Osteocyte (in vitro differentiated cells): ENCODE results near the gene MAP4K4. TPM values are rescaled to one million over a fixed set of nuclear protein-coding genes. Genes with fewer than 3 reads are reported as not detected.
"Not testable (repeated sequence)": the region's sequence is repeated elsewhere in the genome, so short reads cannot be mapped to it uniquely, and the experiment has no call there.

Source experiments
- DNase-seq: peaks from one replicate; pipeline ENCODE4 v3.0.0; 2021; ENCODE audit warnings: mixed read lengths; ENCODE audit not compliant: unreplicated experiment; ENCODE audit errors: extremely low spot score
- H3K27ac Mint-ChIP-seq: one replicate; pipeline ENCODE4 v1.8.0; 2021; ENCODE audit warnings: mild to moderate bottlenecking, mixed read lengths; ENCODE audit not compliant: unreplicated experiment
- H3K27me3 Mint-ChIP-seq: one replicate; pipeline ENCODE4 v1.8.0; 2021; ENCODE audit warnings: mixed read lengths; ENCODE audit not compliant: unreplicated experiment
- H3K36me3 Mint-ChIP-seq: one replicate; pipeline ENCODE4 v1.8.0; 2021; ENCODE audit warnings: mixed read lengths; ENCODE audit not compliant: unreplicated experiment
- H3K4me1 Mint-ChIP-seq: one replicate; pipeline ENCODE4 v1.8.0; 2021; ENCODE audit warnings: mixed read lengths; ENCODE audit not compliant: unreplicated experiment
- H3K4me3 Mint-ChIP-seq: one replicate; pipeline ENCODE4 v1.8.0; 2021; ENCODE audit warnings: mild to moderate bottlenecking, moderate library complexity, mixed read lengths; ENCODE audit not compliant: unreplicated experiment
- H3K9me3 Mint-ChIP-seq: one replicate; pipeline ENCODE4 v1.8.0; 2021; ENCODE audit warnings: mixed read lengths; ENCODE audit not compliant: unreplicated experiment
- total RNA-seq: library from RNA; stranded (reverse); gene quantifications from 2 replicates; pipeline ENCODE4 v1.2.1, GENCODE V29; 2021
- TF ChIP-seq, protein P1 (sequence below): fragments of 200-600 bp; sonication (generic); IDR thresholded peaks from 2 replicates; pipeline ENCODE4 v1.5.0; 2021; ENCODE audit warnings: antibody characterized with exemption, mild to moderate bottlenecking, moderate library complexity

The MAP4K4 gene
- total RNA-seq, 1 donor from 2014 or later = 126 TPM

GRCh38 chr2:101773137-101773536 is 75.6 kb downstream of the MAP4K4 start:
- Mint-ChIP-seq H3K27me3 (no peaks in the 10 kb centered on the region), H3K27ac (no peak overlapping the region), H3K9me3 (peaks cover 3% of the 10 kb centered on the region), H3K4me1 (peaks cover 47% of the 10 kb centered on the region), H3K4me3 (no peak overlapping the region), H3K36me3 (no peaks in the 10 kb centered on the region)
- TF ChIP-seq, protein P1, sequence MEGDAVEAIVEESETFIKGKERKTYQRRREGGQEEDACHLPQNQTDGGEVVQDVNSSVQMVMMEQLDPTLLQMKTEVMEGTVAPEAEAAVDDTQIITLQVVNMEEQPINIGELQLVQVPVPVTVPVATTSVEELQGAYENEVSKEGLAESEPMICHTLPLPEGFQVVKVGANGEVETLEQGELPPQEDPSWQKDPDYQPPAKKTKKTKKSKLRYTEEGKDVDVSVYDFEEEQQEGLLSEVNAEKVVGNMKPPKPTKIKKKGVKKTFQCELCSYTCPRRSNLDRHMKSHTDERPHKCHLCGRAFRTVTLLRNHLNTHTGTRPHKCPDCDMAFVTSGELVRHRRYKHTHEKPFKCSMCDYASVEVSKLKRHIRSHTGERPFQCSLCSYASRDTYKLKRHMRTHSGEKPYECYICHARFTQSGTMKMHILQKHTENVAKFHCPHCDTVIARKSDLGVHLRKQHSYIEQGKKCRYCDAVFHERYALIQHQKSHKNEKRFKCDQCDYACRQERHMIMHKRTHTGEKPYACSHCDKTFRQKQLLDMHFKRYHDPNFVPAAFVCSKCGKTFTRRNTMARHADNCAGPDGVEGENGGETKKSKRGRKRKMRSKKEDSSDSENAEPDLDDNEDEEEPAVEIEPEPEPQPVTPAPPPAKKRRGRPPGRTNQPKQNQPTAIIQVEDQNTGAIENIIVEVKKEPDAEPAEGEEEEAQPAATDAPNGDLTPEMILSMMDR = no peak
- DNase-seq = no peak

DNA sequence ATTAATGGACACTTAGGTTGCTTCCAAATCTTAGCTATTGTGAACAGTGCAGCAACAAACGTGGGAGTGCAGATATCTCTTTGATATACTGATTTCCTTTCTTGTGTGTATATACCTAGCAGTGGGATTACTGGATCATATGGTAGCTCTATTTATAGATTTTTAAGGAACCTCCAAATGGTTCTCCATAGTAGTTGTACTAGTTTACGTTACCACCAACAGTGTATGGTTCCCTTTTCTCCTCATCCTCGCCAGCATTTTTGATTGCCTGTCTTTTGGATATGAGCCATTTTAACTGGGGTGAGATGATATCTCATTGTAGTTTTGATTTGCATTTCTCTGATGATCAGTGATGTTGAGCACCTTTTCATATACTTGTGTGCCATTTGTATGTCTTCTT is 76.5 kb downstream of the MAP4K4 start:
- H3K4me3 Mint-ChIP-seq, H3K27me3 Mint-ChIP-seq, H3K36me3 Mint-ChIP-seq, H3K27ac Mint-ChIP-seq, DNase-seq, H3K9me3 Mint-ChIP-seq: not testable (repeated sequence)
- H3K4me1 Mint-ChIP-seq = peaks cover 39% of the 10 kb centered on the region

GRCh38 chr2:101775092-101775491 is 77.6 kb downstream of the MAP4K4 start:
- Mint-ChIP-seq H3K27me3 (no peaks in the 10 kb centered on the region), H3K27ac (no peak overlapping the region), H3K4me3 (no peak overlapping the region), H3K36me3 (no peaks in the 10 kb centered on the region), H3K4me1 (peaks cover 39% of the 10 kb centered on the region), H3K9me3 (peaks cover 3% of the 10 kb centered on the region)
- TF ChIP-seq, protein P1 = no peak
- no peak for DNase-seq

GRCh38 chr2:101775636-101776035 is 78.1 kb downstream of the MAP4K4 start:
- H3K4me1 Mint-ChIP-seq = peaks cover 38% of the 10 kb centered on the region
- TF ChIP-seq, protein P1 = no peak
- no peaks in the 10 kb centered on the region for H3K27me3 Mint-ChIP-seq
- H3K27ac Mint-ChIP-seq = no peak overlapping the region
- no peak for DNase-seq
- H3K36me3 Mint-ChIP-seq = no peaks in the 10 kb centered on the region
- peaks cover 3% of the 10 kb centered on the region for H3K9me3 Mint-ChIP-seq
- H3K4me3 Mint-ChIP-seq = no peak overlapping the region

DNA sequence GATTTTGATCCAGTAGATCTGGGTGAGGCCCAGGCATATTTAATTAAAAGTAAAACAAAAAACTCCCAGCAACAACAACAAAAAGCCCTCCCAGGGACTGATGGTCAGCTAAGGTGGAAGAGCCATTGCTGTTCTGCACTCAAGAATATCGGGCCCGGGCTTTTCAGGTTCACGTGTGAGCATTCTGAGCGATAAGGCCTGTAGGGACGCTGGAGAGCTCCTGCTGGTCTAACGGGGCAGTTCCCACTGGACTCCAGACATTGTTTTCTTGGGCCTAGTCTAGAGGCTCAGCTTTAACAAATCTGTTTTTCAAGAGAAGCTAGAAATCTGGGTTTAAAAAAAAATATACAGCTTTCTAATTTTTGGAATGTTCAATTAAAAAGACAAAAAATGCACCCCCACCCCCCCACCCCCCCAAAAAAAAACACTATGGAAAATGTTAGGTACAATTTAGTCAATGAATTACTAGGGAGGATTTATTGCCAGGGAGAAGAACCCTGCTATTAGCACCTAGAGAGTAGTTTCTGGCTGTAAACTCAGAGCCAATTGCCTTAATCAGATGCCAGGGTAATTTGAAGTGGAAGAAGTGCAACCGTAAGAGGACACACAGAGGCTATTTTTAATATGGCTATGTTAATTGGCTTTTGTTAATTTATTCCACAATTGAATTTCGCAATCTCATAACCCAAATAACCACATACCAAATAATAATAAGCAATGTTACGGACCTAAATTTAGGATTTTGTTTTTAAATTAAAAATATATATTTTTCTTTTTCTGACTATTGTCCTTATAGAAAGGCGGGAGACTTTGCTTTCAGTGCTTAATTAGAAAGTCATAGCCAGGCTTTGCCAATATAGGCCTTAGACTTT is 78.9 kb downstream of the MAP4K4 start:
- Mint-ChIP-seq H3K27ac (no peak overlapping the region), H3K4me3 (no peak overlapping the region)

More for the DNA sequence above, 78.9 kb downstream of the MAP4K4 start:
- no peaks in the 10 kb centered on the region for H3K27me3 Mint-ChIP-seq
- peaks cover 38% of the 10 kb centered on the region for H3K4me1 Mint-ChIP-seq
- no peak for DNase-seq
- peaks cover 3% of the 10 kb centered on the region for H3K9me3 Mint-ChIP-seq
- no peaks in the 10 kb centered on the region for H3K36me3 Mint-ChIP-seq
- TF ChIP-seq, protein P1 = peak; percentile 22
